NCI-H1092 (cell line): ENCODE measurements around the gene TRIM71.
"Not testable (repeated sequence)": the region's sequence is repeated elsewhere in the genome, so short reads cannot be mapped to it uniquely, and the experiment has no call there.

Experiments
- DNase-seq: peaks from one replicate; lab custom pipeline; 2025; lab: John Stamatoyannopoulos, UW

The TRIM71 gene

GRCh38 chr3:32842987-32843386 lies 25.2 kb downstream of the TRIM71 start:
- no peak for DNase-seq

- no peak for DNase-seq
Observed at GRCh38 chr3:32843510-32844321, 25.9 kb downstream of the TRIM71 start.

GRCh38 chr3:32844322-32844654 lies 26.5 kb downstream of the TRIM71 start:
- no peak for DNase-seq

DNA sequence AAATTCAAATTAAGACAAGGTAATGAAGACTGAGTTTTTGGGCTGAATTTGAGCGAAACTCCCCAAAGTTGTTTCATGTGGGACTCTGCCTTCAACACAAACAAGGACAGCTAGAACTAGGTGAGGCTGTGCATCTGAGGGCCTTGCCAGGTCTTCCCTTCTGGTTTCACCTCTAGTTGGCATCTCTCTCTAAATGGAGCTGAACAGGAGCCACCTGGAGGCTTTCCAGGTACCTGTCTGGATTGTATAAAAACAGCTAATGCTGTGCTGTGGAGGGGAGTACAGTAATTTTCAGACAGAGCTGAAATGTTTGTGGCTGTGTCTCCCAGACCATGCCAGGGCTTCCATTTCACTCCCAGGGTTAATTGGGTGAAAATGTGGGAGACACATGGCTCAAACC lies 27.1 kb downstream of the TRIM71 start:
- DNase-seq: no peak

GRCh38 chr3:32845546-32845945 lies 27.7 kb downstream of the TRIM71 start:
- not testable (repeated sequence) for DNase-seq

DNA sequence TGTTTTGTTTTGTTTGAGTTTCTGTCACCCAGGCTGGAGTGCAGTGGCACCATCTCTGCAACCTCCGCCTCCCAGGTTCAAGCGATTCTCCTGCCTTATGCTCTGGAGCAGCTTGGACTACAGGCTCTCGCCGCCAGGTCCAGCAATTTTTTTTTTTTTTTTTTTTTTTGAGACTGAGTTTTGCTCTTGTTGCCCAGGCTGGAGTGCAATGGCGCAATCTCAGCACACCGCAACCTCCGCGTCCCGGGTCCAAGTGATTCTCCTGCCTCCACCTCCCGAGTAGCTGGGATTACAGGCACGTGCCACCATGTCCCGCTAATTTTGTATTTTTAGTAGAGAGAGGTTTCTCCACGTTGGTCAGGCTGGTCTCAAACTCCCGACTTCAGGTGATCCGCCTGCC lies 29.2 kb downstream of the TRIM71 start:
- not testable (repeated sequence) for DNase-seq

DNA sequence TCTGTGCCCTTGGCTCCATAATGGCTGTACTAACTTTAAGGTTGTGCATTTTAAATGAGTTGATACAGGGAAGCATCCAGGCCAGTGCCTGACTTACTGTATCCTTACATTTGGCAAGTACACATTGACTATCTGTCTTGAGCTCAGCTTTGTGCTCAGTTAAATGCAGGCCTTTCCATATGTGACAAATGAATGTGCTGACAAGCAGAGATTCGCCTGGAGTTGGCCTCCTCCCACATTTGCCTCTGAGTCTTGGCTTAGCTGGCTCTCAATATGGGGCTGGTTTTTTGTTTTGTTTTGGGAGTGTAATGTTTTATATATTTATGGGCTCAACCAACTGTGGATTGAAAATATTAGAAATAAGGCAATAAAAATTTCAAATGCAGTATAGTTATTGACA lies 29.7 kb downstream of the TRIM71 start:
- no peak for DNase-seq

DNA sequence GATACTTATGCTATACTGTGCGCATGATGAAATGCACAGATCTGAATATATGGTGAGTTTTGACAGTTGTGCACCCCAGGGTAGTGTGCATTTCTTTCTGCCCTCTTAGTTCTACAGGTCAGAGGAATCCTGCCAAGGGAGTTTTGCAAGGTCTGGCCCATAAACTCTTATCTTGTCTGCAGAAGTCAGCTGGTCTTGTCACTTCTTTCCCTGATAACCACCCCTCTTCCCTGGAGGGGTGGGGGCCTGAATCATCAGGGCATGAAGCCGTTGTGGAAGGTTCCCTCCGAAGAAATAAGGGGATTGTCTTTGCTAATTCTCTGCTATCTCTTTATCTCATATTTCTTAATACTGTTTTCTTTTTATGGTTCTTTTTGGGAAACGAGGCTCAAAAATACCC lies 30.4 kb downstream of the TRIM71 start:
- DNase-seq: no peak

DNA sequence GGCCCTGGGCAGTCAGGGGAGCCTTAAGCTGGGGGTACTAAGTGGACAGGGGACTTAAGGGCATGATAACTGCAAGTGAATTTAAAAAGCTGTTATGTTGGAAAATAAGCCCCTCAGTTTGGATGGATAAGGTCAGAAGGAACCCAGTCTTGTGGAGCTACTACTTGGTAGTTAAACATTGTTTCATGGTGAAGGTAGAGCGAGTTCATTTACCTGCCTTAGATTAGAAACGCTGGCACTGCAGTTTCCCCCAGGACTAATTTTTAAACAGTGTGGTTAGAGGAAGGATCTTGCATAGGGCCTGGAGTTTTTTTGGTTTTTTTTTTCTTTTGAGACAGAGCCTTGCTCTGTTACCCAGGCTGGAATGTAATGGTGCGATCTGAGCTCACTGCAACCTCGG lies 31.2 kb downstream of the TRIM71 start:
- no peak for DNase-seq

- no peak for DNase-seq
Observed at GRCh38 chr3:32850226-32850625, 32.4 kb downstream of the TRIM71 start.

DNA sequence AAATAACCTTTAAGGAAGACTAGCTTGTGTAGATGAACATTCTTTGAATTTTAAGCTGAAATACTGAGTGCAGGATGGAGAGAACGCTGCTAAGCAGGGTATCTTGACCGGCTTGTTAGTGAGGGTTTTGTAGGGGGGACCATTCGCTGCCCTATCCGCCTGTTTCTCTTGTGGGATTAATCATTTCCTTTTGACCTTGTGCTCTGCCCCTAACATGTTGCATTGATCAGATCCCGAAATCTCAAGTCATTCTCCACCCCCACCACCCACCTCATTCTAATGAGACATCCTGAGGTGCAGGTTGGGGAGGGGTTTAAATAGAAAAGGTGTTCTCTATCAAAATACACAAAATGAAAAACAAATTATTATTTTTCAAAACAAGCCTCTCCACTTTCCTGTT lies 32.8 kb downstream of the TRIM71 start:
- DNase-seq: no peak

GRCh38 chr3:32852146-32852545 lies 34.3 kb downstream of the TRIM71 start:
- no peak for DNase-seq

GRCh38 chr3:32855350-32855953 lies 37.7 kb downstream of the TRIM71 start:
- no peak for DNase-seq

- no peak for DNase-seq
Observed at GRCh38 chr3:32856355-32856889, 38.6 kb downstream of the TRIM71 start.

DNA sequence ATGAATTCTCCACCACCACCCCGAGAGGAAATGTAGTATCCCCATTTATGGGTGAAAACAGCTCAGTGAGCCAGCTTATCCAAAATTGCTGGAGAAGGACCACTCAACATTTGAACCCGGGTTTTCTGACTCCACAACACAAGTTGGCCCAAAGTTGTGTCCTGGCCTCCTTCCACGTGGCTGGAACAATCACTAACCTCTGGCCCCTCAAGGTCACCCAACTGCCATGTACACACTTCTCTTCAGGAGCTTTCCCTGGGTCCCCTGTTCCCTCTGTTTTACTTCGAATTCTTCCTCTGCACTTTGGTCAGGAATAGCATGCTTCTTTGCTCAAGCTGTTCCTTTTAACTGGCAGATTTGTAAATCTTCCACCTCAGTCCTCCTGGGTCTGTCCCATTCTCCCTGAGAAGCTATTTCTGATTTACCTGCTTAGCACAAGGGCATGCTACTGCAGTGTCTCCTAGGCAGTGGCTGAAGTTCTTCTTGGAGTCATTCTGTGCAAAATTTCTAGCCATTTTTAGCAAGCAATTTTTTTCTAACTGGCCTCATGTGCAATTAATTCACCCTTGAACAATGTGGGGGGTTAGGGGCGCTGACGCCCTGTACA lies 39.2 kb downstream of the TRIM71 start:
- DNase-seq: no peak

DNA sequence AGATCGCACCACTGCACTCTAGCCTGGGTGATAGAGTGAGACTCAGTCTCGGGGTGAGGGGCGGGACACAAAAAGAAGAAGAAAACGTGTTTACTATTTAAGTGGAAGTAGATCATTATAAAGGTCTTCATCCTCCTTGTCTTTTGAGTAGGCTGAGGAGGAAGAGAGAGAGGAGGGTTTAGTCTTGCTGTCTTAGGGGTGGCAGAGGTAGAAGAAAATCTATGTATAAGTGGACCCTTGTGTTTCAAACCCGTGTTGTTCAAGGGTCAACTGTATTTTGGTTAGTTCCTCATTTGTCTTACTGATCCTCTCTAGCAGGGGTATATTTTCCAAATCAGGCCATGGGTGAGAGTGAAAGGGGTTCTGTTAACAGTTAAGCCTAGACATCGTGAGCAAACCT lies 40.1 kb downstream of the TRIM71 start:
- no peak for DNase-seq

DNA sequence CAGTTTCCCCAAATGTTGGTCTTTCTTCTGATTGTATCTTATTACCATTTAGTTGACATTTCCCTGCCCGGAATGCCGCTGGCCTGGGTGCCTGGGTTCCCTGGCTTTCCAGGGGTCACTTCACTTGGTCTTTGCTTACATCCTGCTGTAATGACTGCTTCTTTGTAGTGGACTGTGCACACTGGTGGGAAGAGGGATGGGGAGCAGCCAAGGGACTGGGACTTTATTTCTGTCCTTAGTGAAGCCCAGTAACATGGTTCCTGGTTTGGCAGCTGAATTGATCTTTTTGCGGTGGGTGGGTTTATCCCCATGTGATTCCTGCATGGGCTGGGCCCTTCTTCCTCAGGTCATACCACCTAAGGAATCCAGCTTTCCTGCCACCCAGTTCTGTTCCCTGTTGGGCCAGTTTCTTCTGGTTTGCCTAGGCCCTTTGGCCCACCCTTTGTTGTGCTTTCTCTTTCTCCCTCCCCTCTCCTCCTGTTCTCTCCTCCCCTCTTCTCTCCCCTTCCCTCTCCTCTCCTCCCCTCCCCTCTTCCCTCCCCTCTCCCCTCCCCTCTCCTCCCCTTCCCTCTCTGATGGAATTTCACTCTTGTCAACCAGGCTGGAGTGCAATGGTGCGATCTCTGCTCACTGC lies 41.9 kb downstream of the TRIM71 start:
- no peak for DNase-seq

DNA sequence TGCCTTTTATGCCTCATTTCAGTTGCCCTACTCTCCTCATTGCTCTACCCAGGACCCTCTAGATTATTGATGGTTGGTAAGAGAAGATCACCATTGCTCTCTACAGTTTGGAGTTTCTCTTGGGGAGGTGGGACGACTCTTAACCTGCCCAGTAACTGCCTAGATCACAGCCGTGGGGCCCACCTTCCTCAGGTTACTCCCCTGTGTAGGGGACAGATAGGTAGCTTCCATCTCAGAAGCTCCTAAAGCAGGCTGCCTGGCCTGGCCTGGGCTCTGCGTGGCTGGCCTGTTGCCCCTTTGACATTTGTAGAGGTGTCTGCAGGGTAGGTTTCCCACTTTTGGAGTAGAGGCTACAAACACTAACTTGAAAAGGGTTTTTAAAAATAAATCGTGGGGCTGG lies 42.7 kb downstream of the TRIM71 start:
- DNase-seq: no peak

- no peak for DNase-seq
Observed at GRCh38 chr3:32861681-32862080, 43.9 kb downstream of the TRIM71 start.

GRCh38 chr3:32862247-32862935 lies 44.6 kb downstream of the TRIM71 start:
- no peak for DNase-seq

DNA sequence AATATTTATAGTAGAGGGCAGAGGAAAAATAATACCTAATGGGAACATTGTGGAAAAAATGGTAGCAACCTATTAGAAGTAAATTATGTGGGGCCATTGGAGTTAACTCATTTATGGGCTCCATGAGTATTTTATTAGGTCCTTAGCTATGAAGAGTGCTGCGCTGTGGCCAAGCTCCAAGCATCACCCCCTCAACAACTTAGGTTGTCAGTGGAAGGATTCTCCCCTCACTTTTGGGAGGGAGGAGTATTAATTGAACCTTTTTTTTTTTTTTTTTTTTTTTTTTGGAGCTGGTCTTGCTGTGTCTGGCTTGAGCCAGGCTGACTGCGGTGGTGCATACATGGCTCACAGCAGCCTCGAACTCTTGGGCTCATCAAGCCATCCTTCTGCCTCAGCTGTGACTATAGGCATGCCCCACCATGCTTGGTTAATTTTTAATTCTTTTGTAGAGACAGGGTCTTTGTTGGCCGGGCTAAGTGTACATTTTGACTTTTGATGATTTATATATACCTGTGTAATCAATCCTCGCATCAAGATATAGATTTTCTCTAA lies 45.2 kb downstream of the TRIM71 start:
- no peak for DNase-seq

DNA sequence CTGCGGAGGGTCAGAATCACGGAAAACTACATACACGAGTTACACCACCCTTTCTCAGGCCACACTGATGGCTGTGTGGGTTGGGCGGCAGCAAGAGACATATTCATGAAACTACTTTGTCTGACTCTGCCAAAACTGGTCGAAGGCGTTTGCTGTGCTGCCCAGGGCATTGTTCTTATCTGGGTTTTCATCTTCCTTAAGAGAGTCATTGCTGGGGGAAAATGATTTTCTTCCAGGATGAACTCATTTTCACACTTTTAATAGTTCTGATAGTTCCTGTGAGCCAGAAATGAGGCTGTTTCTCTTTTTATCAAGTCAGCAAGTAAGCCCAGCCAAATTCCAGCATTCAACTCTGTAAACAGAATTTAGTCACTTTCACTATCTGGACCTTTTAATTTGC lies 47.6 kb downstream of the TRIM71 start:
- no peak for DNase-seq
